ENCODE results near the gene SCAMP2. TPM values are rescaled to one million over a fixed set of nuclear protein-coding genes. Genes with fewer than 3 reads are reported as not detected.

Gene SCAMP2
- total RNA-seq, 2 donors from 2014 or later, result 62.1 to 84.5 TPM

DNA sequence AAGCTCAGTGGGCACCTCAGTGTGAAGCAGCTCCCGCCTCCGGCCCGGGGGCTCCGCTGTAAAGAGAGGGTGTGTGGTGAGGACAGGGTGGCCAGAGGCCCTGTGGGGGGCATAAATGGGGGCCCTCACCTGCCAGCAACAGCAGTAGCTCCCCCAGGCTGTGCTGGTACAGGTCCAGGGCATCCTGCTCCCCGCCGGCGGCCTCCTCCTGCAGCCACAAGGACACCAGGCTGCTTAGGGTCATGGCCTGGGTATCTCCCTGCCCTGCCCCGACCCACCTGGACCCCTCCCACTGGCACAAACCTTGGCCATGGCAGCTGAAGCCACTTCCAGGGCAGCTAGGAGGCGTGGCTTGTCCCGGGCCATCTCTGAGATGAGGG lies 35.0 kb downstream of the SCAMP2 start:
- no peak for DNase-seq (ENCODE audit: low spot score)
- no peak for ATAC-seq (ENCODE audit: insufficient number of reproducible peaks, low FRiP score, low read depth)
- H3K27ac ChIP-seq, result no peak overlapping the region
- H3K27me3 ChIP-seq (replicated peaks; ENCODE audit: insufficient read depth), result no peaks in the 10 kb centered on the region
- H3K4me1 ChIP-seq (ENCODE audit: control insufficient read depth in 1 of 2, low read depth in 2 of 2), result peaks cover 7 to 11% of the 10 kb centered on the region in 2 donors
- H3K36me3 ChIP-seq, result no peaks in the 10 kb centered on the region
- no peaks in the 10 kb centered on the region for H3K9me3 ChIP-seq
- TF ChIP-seq CTCF (IDR thresholded peaks at IDR 0.05), result no peak
- H3K4me3 ChIP-seq, result no peak overlapping the region

- ATAC-seq (ENCODE audit: insufficient number of reproducible peaks, low FRiP score, low read depth) (no peak), DNase-seq (ENCODE audit: low spot score) (no peak)
- no peak overlapping the region for H3K27ac ChIP-seq
- H3K4me1 ChIP-seq (ENCODE audit: control insufficient read depth in 1 of 2, low read depth in 2 of 2), result peaks cover 7 to 11% of the 10 kb centered on the region in 2 donors
- no peaks in the 10 kb centered on the region for H3K36me3 ChIP-seq
- no peaks in the 10 kb centered on the region for H3K27me3 ChIP-seq (replicated peaks; ENCODE audit: insufficient read depth)
- no peak overlapping the region for H3K4me3 ChIP-seq
- H3K9me3 ChIP-seq, result no peaks in the 10 kb centered on the region
- no peak for TF ChIP-seq CTCF (IDR thresholded peaks at IDR 0.05)
Measured at GRCh38 chr15:74837482-74838136, 35.6 kb downstream of the SCAMP2 start.

DNA sequence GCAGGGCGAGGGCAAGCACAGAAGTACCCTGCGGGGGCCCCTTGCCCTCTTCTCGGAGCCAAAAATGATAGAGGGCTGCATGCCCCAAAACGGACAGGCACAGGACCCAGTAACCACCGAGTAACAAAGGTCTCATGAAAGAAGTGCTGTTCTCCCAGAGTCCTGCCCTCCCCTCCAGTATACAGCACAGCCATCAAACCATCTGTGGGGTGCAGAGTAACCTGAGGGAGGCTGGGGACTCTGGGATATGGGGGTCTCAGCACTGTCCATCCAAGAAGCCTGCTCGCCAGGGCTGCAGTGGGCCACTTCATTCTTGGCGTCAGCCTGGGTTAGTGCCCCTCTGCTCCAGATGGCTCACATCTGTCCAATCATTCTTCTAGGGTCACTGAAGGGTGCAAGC lies 36.3 kb downstream of the SCAMP2 start:
- no peak for ATAC-seq (ENCODE audit: insufficient number of reproducible peaks, low FRiP score, low read depth)
- Histone ChIP-seq H3K27me3 (replicated peaks; ENCODE audit: insufficient read depth) (no peaks in the 10 kb centered on the region), H3K27ac (no peak overlapping the region), H3K36me3 (no peaks in the 10 kb centered on the region), H3K9me3 (no peaks in the 10 kb centered on the region), H3K4me3 (no peak overlapping the region), H3K4me1 (ENCODE audit: control insufficient read depth in 1 of 2, low read depth in 2 of 2) (peaks cover 2 to 3% of the 10 kb centered on the region in 2 donors)
- DNase-seq (ENCODE audit: low spot score), result no peak
- no peak for TF ChIP-seq CTCF (IDR thresholded peaks at IDR 0.05)

GRCh38 chr15:74835312-74835823 lies 37.8 kb downstream of the SCAMP2 start:
- no peaks in the 10 kb centered on the region for H3K9me3 ChIP-seq
- no peaks in the 10 kb centered on the region for H3K36me3 ChIP-seq
- no peak for DNase-seq (ENCODE audit: low spot score)
- H3K27me3 ChIP-seq (replicated peaks; ENCODE audit: insufficient read depth), result no peaks in the 10 kb centered on the region
- H3K4me3 ChIP-seq, result no peak overlapping the region
- ATAC-seq (ENCODE audit: insufficient number of reproducible peaks, low FRiP score, low read depth), result no peak
- no peaks in the 10 kb centered on the region for H3K4me1 ChIP-seq (ENCODE audit: control insufficient read depth in 1 of 2, low read depth in 2 of 2)
- TF ChIP-seq CTCF (IDR thresholded peaks at IDR 0.05), result peak; percentile 42
- no peak overlapping the region for H3K27ac ChIP-seq

DNA sequence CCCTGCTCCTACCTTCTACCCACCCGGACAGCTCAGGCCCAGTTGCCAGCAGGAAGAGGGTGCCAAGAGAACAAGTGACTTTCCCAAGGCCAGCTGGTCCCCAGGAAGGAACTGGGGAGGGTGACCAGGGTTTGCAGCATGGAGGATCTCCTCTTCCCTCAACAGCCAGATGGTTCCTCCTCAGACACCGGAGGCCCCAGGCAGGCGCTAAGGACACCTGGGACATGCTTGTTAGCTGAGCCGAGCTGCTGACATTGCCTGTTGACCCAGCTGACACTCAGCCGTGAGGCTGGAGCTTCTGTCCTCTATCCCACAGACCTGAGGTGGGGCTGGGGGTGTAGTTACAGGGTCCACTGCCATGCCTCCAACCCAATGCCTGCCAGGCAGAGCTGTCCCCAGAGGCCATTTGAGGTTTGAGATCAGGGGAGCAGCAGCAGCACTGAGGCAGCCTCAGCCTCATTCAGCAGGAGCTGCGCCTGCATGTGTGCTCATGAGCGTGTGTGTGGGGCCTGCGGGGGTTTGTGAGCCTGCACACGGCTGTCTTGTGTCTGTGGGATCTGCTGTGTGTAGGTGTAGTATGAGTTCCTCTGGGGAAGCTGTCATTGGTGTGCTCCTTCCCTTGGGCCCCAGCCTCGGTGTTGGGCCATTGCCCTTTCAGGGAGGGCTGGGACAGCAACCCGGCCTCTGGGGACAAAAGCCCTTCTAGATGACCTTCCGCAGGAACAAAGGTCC lies 39.6 kb downstream of the SCAMP2 start:
- no peak overlapping the region for H3K4me3 ChIP-seq
- H3K4me1 ChIP-seq (ENCODE audit: control insufficient read depth in 1 of 2, low read depth in 2 of 2), result no peaks in the 10 kb centered on the region
- no peaks in the 10 kb centered on the region for H3K36me3 ChIP-seq
- TF ChIP-seq CTCF (IDR thresholded peaks at IDR 0.05), result no peak
- DNase-seq (ENCODE audit: low spot score), result no peak
- no peaks in the 10 kb centered on the region for H3K27me3 ChIP-seq (replicated peaks; ENCODE audit: insufficient read depth)
- no peak for ATAC-seq (ENCODE audit: insufficient number of reproducible peaks, low FRiP score, low read depth)
- H3K27ac ChIP-seq, result no peak overlapping the region
- no peaks in the 10 kb centered on the region for H3K9me3 ChIP-seq
